SK-N-SH treated with all-trans-retinoic acid at 6 μM for 48 hours (cell line): ENCODE measurements around the gene ZNHIT2.

ENCODE experiments used
- ARNTL ChIP-seq: fragments of 450-650 bp; formaldehyde crosslinking; IDR thresholded peaks from 2 replicates; pipeline ENCODE4 v1.5.0; 2020; ENCODE audit warnings: low read depth, mild to moderate bottlenecking, moderate library complexity, borderline replicate concordance
- ISL1 ChIP-seq: fragments of 250-450 bp; sonication (Bioruptor Pico); IDR thresholded peaks from 2 replicates; pipeline ENCODE4 v2.1.2; 2022; ENCODE audit warnings: mild to moderate bottlenecking, moderate library complexity
- ZFP3 ChIP-seq: fragments of 250-450 bp; sonication (Bioruptor Pico); IDR thresholded peaks from 2 replicates; pipeline ENCODE4 v1.5.0; 2020; ENCODE audit warnings: mild to moderate bottlenecking, moderate library complexity

GRCh38 chr11:65090628-65091027 lies 26.9 kb downstream of the ZNHIT2 start:
- TF ChIP-seq ZFP3 (no peak), ISL1 (CRISPR knock-in tag) (no peak), ARNTL (CRISPR knock-in tag) (no peak)
